ENCODE data around the gene MEIS3.

GRCh38 chr19:47411101-47411500 is 8.2 kb downstream of the MEIS3 start:
- TF ChIP-seq CTCF (IDR thresholded peaks at IDR 0.05) (no peak), NRF1 (IDR thresholded peaks at IDR 0.05; ENCODE audit: low read depth, low read length) (no peak), USF1 (IDR thresholded peaks at IDR 0.05; ENCODE audit: borderline replicate concordance, low read depth) (no peak)

All from SK-N-SH (cell line).